ENCODE data around the gene ZNF530. TPM values are rescaled to one million over a fixed set of nuclear protein-coding genes. Genes with fewer than 3 reads are reported as not detected.

The ZNF530 gene
- polyA plus RNA-seq, 4 donors = 0.89 to 6.2 (median 3.2) TPM

GRCh38 chr19:57583521-57584416 is 15.9 kb upstream of the ZNF530 start, which contains the start of gene ZIK1:
Gene ZIK1, plus strand, starts transcription at chr19:57584145. Its CDS starts 212 bp downstream, at chr19:57584357.
- Histone ChIP-seq H3K27ac (ENCODE audit: low read depth in 1 of 3, low read length in 2 of 3) (peak within 1 kb of the TSS in 2 of 3 donors; percentile 54 to 55), H3K27me3 (ENCODE audit: control insufficient read depth in 3 of 3, insufficient read depth in 3 of 3, low read length in 3 of 3) (no peaks in the 10 kb centered on the region), H3K4me3 (ENCODE audit: low read depth in 1 of 3, low read length in 3 of 3) (peak within 1 kb of the TSS; percentile 43 to 67 (median 59)), H3K4me1 (ENCODE audit: control insufficient read depth in 3 of 3, insufficient read depth in 2 of 3, low read depth in 1 of 3, low read length in 2 of 3) (peaks cover 0 to 14% (median 4%) of the 10 kb centered on the region in 3 donors), H3K36me3 (ENCODE audit: control insufficient read depth in 3 of 3, insufficient read depth in 2 of 3, low read depth in 1 of 3, low read length in 3 of 3) (peaks cover 0 to 16% (median 3%) of the 10 kb centered on the region in 3 donors), H3K9me3 (ENCODE audit: control insufficient read depth in 2 of 2, insufficient read depth in 1 of 2, low read depth in 1 of 2, low read length in 1 of 2) (peaks cover 2 to 57% of the 10 kb centered on the region in 2 donors)
- no peak for FAIRE-seq
- peak; percentile 81 to 97 for DNase-seq
- WGBS, 3 donors = 3 to 13% (median 10%) methylated on average over 71 to 76 of the region's 76 CpGs

- no peak for DNase-seq
- no peak for FAIRE-seq
- Histone ChIP-seq H3K36me3 (ENCODE audit: control insufficient read depth in 3 of 3, insufficient read depth in 2 of 3, low read depth in 1 of 3, low read length in 3 of 3) (peaks cover 6 to 27% (median 16%) of the 10 kb centered on the region in 3 donors), H3K4me1 (ENCODE audit: control insufficient read depth in 3 of 3, insufficient read depth in 2 of 3, low read depth in 1 of 3, low read length in 2 of 3) (peaks cover 0 to 14% (median 4%) of the 10 kb centered on the region in 3 donors), H3K4me3 (ENCODE audit: low read depth in 1 of 3, low read length in 3 of 3) (no peak overlapping the region), H3K9me3 (ENCODE audit: control insufficient read depth in 2 of 2, insufficient read depth in 1 of 2, low read depth in 1 of 2, low read length in 1 of 2) (peaks cover 4 to 85% of the 10 kb centered on the region in 2 donors), H3K27ac (ENCODE audit: low read depth in 1 of 3, low read length in 2 of 3) (no peak overlapping the region), H3K27me3 (ENCODE audit: control insufficient read depth in 3 of 3, insufficient read depth in 3 of 3, low read length in 3 of 3) (no peaks in the 10 kb centered on the region)
- 91 to 100% (median 93%) methylated on average over 1 of the region's 1 CpG for whole genome bisulfite sequencing, 3 donors
These were observed 12.2 kb upstream of the ZNF530 start for GRCh38 chr19:57587529-57587928.

- FAIRE-seq = no peak
- H3K36me3 ChIP-seq (ENCODE audit: control insufficient read depth in 3 of 3, insufficient read depth in 2 of 3, low read depth in 1 of 3, low read length in 3 of 3) = peaks cover 0 to 5% (median 0%) of the 10 kb centered on the region in 3 donors
- no peak overlapping the region for H3K27ac ChIP-seq (ENCODE audit: low read depth in 1 of 3, low read length in 2 of 3)
- H3K9me3 ChIP-seq (ENCODE audit: control insufficient read depth in 2 of 2, insufficient read depth in 1 of 2, low read depth in 1 of 2, low read length in 1 of 2) = peaks cover 2 to 24% of the 10 kb centered on the region in 2 donors
- H3K4me1 ChIP-seq (ENCODE audit: control insufficient read depth in 3 of 3, insufficient read depth in 2 of 3, low read depth in 1 of 3, low read length in 2 of 3) = no peaks in the 10 kb centered on the region
- 55 to 57% (median 57%) methylated on average over 8 of the region's 8 CpGs for WGBS, 3 donors
- H3K4me3 ChIP-seq (ENCODE audit: low read depth in 1 of 3, low read length in 3 of 3) = peak overlapping the region in 2 of 3 donors; percentile 63 to 81
- no peak for DNase-seq
- no peaks in the 10 kb centered on the region for H3K27me3 ChIP-seq (ENCODE audit: control insufficient read depth in 3 of 3, insufficient read depth in 3 of 3, low read length in 3 of 3)
These were observed 316 bp upstream of the ZNF530 start for GRCh38 chr19:57599377-57599760.

- Histone ChIP-seq H3K9me3 (ENCODE audit: control insufficient read depth in 2 of 2, insufficient read depth in 1 of 2, low read depth in 1 of 2, low read length in 1 of 2) (peaks cover 3 to 61% of the 10 kb centered on the region in 2 donors), H3K27ac (ENCODE audit: low read depth in 1 of 3, low read length in 2 of 3) (no peak overlapping the region), H3K27me3 (ENCODE audit: control insufficient read depth in 3 of 3, insufficient read depth in 3 of 3, low read length in 3 of 3) (no peaks in the 10 kb centered on the region), H3K4me1 (ENCODE audit: control insufficient read depth in 3 of 3, insufficient read depth in 2 of 3, low read depth in 1 of 3, low read length in 2 of 3) (no peaks in the 10 kb centered on the region), H3K4me3 (ENCODE audit: low read depth in 1 of 3, low read length in 3 of 3) (no peak overlapping the region), H3K36me3 (ENCODE audit: control insufficient read depth in 3 of 3, insufficient read depth in 2 of 3, low read depth in 1 of 3, low read length in 3 of 3) (peaks cover 11 to 22% (median 19%) of the 10 kb centered on the region in 3 donors)
- DNase-seq = no peak
- FAIRE-seq = no peak
- 96 to 98% (median 98%) methylated on average over 5 of the region's 5 CpGs for WGBS, 3 donors
These were observed 7.2 kb downstream of the ZNF530 start for GRCh38 chr19:57606931-57607330.

- FAIRE-seq = no peak
- Histone ChIP-seq H3K9me3 (ENCODE audit: control insufficient read depth in 2 of 2, insufficient read depth in 1 of 2, low read depth in 1 of 2, low read length in 1 of 2) (peaks cover 1 to 52% of the 10 kb centered on the region in 2 donors), H3K4me1 (ENCODE audit: control insufficient read depth in 3 of 3, insufficient read depth in 2 of 3, low read depth in 1 of 3, low read length in 2 of 3) (peaks cover 0 to 3% (median 0%) of the 10 kb centered on the region in 3 donors), H3K27ac (ENCODE audit: low read depth in 1 of 3, low read length in 2 of 3) (no peak overlapping the region), H3K27me3 (ENCODE audit: control insufficient read depth in 3 of 3, insufficient read depth in 3 of 3, low read length in 3 of 3) (no peaks in the 10 kb centered on the region), H3K4me3 (ENCODE audit: low read depth in 1 of 3, low read length in 3 of 3) (no peak overlapping the region), H3K36me3 (ENCODE audit: control insufficient read depth in 3 of 3, insufficient read depth in 2 of 3, low read depth in 1 of 3, low read length in 3 of 3) (peaks cover 4 to 16% (median 11%) of the 10 kb centered on the region in 3 donors)
- DNase-seq = no peak
- 77 to 84% (median 79%) methylated on average over 4 of the region's 4 CpGs for WGBS, 3 donors
These were observed 11.4 kb downstream of the ZNF530 start for GRCh38 chr19:57611113-57611512.

GRCh38 chr19:57613941-57614743 is 14.5 kb downstream of the ZNF530 start, which contains the start of gene ZNF134:
Gene ZNF134, plus strand, starts transcription at chr19:57614242. Its CDS starts 5,227 bp downstream, at chr19:57619469.
- Histone ChIP-seq H3K9me3 (ENCODE audit: control insufficient read depth in 2 of 2, insufficient read depth in 1 of 2, low read depth in 1 of 2, low read length in 1 of 2) (peaks cover 7 to 57% of the 10 kb centered on the region in 2 donors), H3K27ac (ENCODE audit: low read depth in 1 of 3, low read length in 2 of 3) (peak within 1 kb of the TSS in 2 of 3 donors; percentile 29 to 34)
- WGBS, 3 donors = 2 to 3% (median 2%) methylated on average over 64 of the region's 64 CpGs

GRCh38 chr19:57615346-57615745 is 15.7 kb downstream of the ZNF530 start:
- Histone ChIP-seq H3K4me1 (ENCODE audit: control insufficient read depth in 3 of 3, insufficient read depth in 2 of 3, low read depth in 1 of 3, low read length in 2 of 3) (peaks cover 0 to 3% (median 0%) of the 10 kb centered on the region in 3 donors), H3K9me3 (ENCODE audit: control insufficient read depth in 2 of 2, insufficient read depth in 1 of 2, low read depth in 1 of 2, low read length in 1 of 2) (peaks cover 13 to 62% of the 10 kb centered on the region in 2 donors), H3K27ac (ENCODE audit: low read depth in 1 of 3, low read length in 2 of 3) (no peak overlapping the region), H3K4me3 (ENCODE audit: low read depth in 1 of 3, low read length in 3 of 3) (peak overlapping the region in 1 of 3 donors; percentile 81), H3K27me3 (ENCODE audit: control insufficient read depth in 3 of 3, insufficient read depth in 3 of 3, low read length in 3 of 3) (no peaks in the 10 kb centered on the region), H3K36me3 (ENCODE audit: control insufficient read depth in 3 of 3, insufficient read depth in 2 of 3, low read depth in 1 of 3, low read length in 3 of 3) (peaks cover 18 to 44% (median 33%) of the 10 kb centered on the region in 3 donors)
- WGBS, 3 donors = 94 to 99% (median 97%) methylated on average over 3 of the region's 3 CpGs
- DNase-seq (no peak), FAIRE-seq (no peak)

More at GRCh38 chr19:57613941-57614743, 14.5 kb downstream of the ZNF530 start, which contains the start of gene ZNF134:
- FAIRE-seq (no peak), DNase-seq (peak; percentile 89 to 98)
- Histone ChIP-seq H3K4me3 (ENCODE audit: low read depth in 1 of 3, low read length in 3 of 3) (peak within 1 kb of the TSS; percentile 81 to 87 (median 87)), H3K27me3 (ENCODE audit: control insufficient read depth in 3 of 3, insufficient read depth in 3 of 3, low read length in 3 of 3) (no peaks in the 10 kb centered on the region), H3K4me1 (ENCODE audit: control insufficient read depth in 3 of 3, insufficient read depth in 2 of 3, low read depth in 1 of 3, low read length in 2 of 3) (peaks cover 0 to 3% (median 0%) of the 10 kb centered on the region in 3 donors), H3K36me3 (ENCODE audit: control insufficient read depth in 3 of 3, insufficient read depth in 2 of 3, low read depth in 1 of 3, low read length in 3 of 3) (peaks cover 10 to 35% (median 21%) of the 10 kb centered on the region in 3 donors)

Measured in small intestine (tissue), 7 donors.